H1 (cell line): Measurements from ENCODE around the gene POU6F2. TPM values are rescaled to one million over a fixed set of nuclear protein-coding genes. Genes with fewer than 3 reads are reported as not detected.

ENCODE experiments used
- CBX8 ChIP-seq: fragments of 300-800, 300-1000 bp; sonication (generic); IDR thresholded peaks from 2 replicates; pipeline ENCODE4 v1.7.1; 2016; ENCODE audit warnings: low read depth, low read length, borderline replicate concordance
- POU5F1 ChIP-seq: IDR thresholded peaks from 2 replicates; pipeline ENCODE4 v1.6.1; 2011; ENCODE audit warnings: low read depth, mild to moderate bottlenecking, low read length, moderate library complexity
- RNF2 ChIP-seq: fragments of 200-900, 300-1000 bp; sonication (generic); IDR thresholded peaks from 2 replicates; pipeline ENCODE4 v1.7.1; 2016; ENCODE audit warnings: borderline replicate concordance, low read depth, mild to moderate bottlenecking, antibody characterized with exemption, low read length; ENCODE audit not compliant: poor library complexity, severe bottlenecking; ENCODE audit errors: missing control alignments
- TBP ChIP-seq: IDR thresholded peaks from 2 replicates; pipeline ENCODE4 v1.6.1; 2011; ENCODE audit warnings: low read depth, low read length, improper control_type of control experiment
- YY1 ChIP-seq: IDR thresholded peaks from 2 replicates; pipeline ENCODE4 v1.6.1; 2011; ENCODE audit warnings: low read depth, mild to moderate bottlenecking, low read length
- polyA plus RNA-seq, 7 experiments: library from polyadenylated mRNA; depleted of rRNA in 3 of 7; stranded (reverse) in 5 of 7; unstranded in 2 of 7; fragments of >200 nt in 5 of 7; fragments of 200-250 nt in 2 of 7; gene quantifications; 1 replicate in 5 of 7; 2 replicates in 1 of 7; 4 replicates in 1 of 7; pipeline versions ENCODE4 v1.2.1 to v1.2.3, GENCODE V29; 2011 to 2013; ENCODE audit warnings: missing spikeins in 2 of 7, mixed read lengths in 2 of 7
- total RNA-seq: library from RNA; stranded (reverse); fragmentation: NEBNext Ultra II Directional; extraction: Animal tissue kit (Norgen Biotek cat#: 25700); gene quantifications from 2 replicates; pipeline ENCODE4 v1.2.1, GENCODE V29; 2021

Gene POU6F2
- total and polyA plus RNA-seq, 2 of the 8 experiments (the other 6 are each of a cell fraction or from before 2014, with no cell fraction given) = 1.1 to 2.0 TPM

DNA sequence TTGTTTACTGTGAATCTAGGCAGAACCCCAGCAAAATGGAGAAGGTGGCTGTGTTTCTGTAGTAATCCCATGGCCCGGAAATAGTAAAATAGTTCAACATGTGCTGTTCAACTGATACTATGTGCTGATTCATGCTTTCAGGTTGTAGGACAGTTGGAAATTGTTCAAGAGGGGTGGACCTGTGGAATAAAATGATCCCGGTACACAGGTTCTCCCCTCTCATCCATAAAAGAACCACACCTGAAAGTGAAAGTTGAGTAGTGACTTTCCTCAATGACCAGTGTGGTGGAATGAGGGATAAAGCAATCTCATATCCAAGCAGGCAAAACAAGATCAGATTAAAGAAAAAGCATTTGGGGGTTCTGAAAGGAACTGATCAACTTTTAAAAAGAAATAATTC is 177.1 kb downstream of the POU6F2 start (continued):
- TF ChIP-seq POU5F1 = no peak
- no peak for TF ChIP-seq CBX8
- TF ChIP-seq RNF2 = no peak
- no peak for TF ChIP-seq YY1
- TF ChIP-seq TBP = no peak
